HepG2 (cell line): Measurements from ENCODE around the gene HYAL1. TPM values are rescaled to one million over a fixed set of nuclear protein-coding genes. Genes with fewer than 3 reads are reported as not detected.

Experiments used
- BORCS8-MEF2B ChIP-seq: sonication (generic); formaldehyde crosslinking; IDR thresholded peaks from 2 replicates; pipeline ENCODE4 v1.8.0; 2022; ENCODE audit warnings: mild to moderate bottlenecking, missing genetic modification reagents
- HNRNPL ChIP-seq: fragments of 200-400 bp; formaldehyde crosslinking; IDR thresholded peaks from 2 replicates; pipeline ENCODE4 v1.6.1; 2017; ENCODE audit warnings: mild to moderate bottlenecking, low read depth, low read length
- MED13 ChIP-seq: sonication (generic); formaldehyde crosslinking; IDR thresholded peaks from 2 replicates; pipeline ENCODE4 v1.5.0; 2020; ENCODE audit warnings: missing genetic modification reagents
- MTA3 ChIP-seq: sonication (generic); formaldehyde crosslinking; IDR thresholded peaks from 2 replicates; pipeline ENCODE4 v1.4.0; 2020; ENCODE audit warnings: missing genetic modification reagents
- RBFOX2 ChIP-seq: fragments of 200-400 bp; formaldehyde crosslinking; IDR thresholded peaks from 2 replicates; pipeline ENCODE4 v1.6.1; 2017; ENCODE audit warnings: low read depth, mild to moderate bottlenecking, low read length
- ZEB1 ChIP-seq: IDR thresholded peaks from 2 replicates; pipeline ENCODE4 v1.6.1; 2012; ENCODE audit warnings: mild to moderate bottlenecking, low read depth, inconsistent platforms; ENCODE audit not compliant: insufficient replicate concordance
- ZFAT ChIP-seq: sonication (generic); formaldehyde crosslinking; conservative IDR thresholded peaks from 2 replicates; pipeline ENCODE4 v1.8.1; 2023; ENCODE audit warnings: missing genetic modification reagents, inconsistent platforms
- ZNF235 ChIP-seq: sonication (generic); formaldehyde crosslinking; IDR thresholded peaks from 2 replicates; pipeline ENCODE4 v1.8.1; 2023; ENCODE audit warnings: mild to moderate bottlenecking, missing genetic modification reagents, borderline replicate concordance
- ZNF672 ChIP-seq: sonication (generic); formaldehyde crosslinking; IDR thresholded peaks from 2 replicates; pipeline ENCODE4 v1.8.1; 2022; ENCODE audit warnings: missing genetic modification reagents
- ZNF776 ChIP-seq: sonication (generic); formaldehyde crosslinking; IDR thresholded peaks from 2 replicates; pipeline ENCODE4 v1.4.0; 2020; ENCODE audit warnings: mild to moderate bottlenecking, missing genetic modification reagents
- ZNF790 ChIP-seq: sonication (generic); formaldehyde crosslinking; IDR thresholded peaks from 2 replicates; pipeline ENCODE4 v1.8.0; 2022; ENCODE audit warnings: missing genetic modification reagents, mild to moderate bottlenecking, borderline replicate concordance
- ZNF891 ChIP-seq: sonication (generic); formaldehyde crosslinking; IDR thresholded peaks from 2 replicates; pipeline ENCODE4 v1.5.0; 2020; ENCODE audit warnings: mild to moderate bottlenecking, missing genetic modification reagents
- polyA plus RNA-seq, 8 experiments: library from polyadenylated mRNA; depleted of rRNA in 3 of 8; stranded (reverse) in 7 of 8; unstranded in 1 of 8; fragments of >200 nt; fragmentation: Illumina TruSeq in 4 of 8; extraction: Trizol in 4 of 8; gene quantifications; 2 replicates each; pipeline versions ENCODE4 v1.2.1 to v1.2.3, GENCODE V29; 2011 to 2016; ENCODE audit warnings: low read depth in 4 of 8, missing spikeins in 1 of 8, mixed read lengths in 1 of 8; ENCODE audit not compliant: insufficient read depth in 1 of 8
- total RNA-seq, 5 experiments: library from RNA; depleted of rRNA; stranded (reverse); fragments of >200 nt; fragmentation: Illumina TruSeq; extraction: Trizol; gene quantifications; 2 replicates each; pipeline ENCODE4 v1.2.3, GENCODE V29; 2016; ENCODE audit warnings: low read depth in 1 of 5
- TF ChIP-seq, protein P1 (sequence below): sonication (generic); formaldehyde crosslinking; IDR thresholded peaks from 2 replicates; pipeline ENCODE4 v1.8.1; 2022; ENCODE audit warnings: low read depth, mild to moderate bottlenecking, missing genetic modification reagents
- TF ChIP-seq, protein P2 (sequence below): sonication (generic); formaldehyde crosslinking; IDR thresholded peaks from 2 replicates; pipeline ENCODE4 v1.4.0; 2020; ENCODE audit warnings: low read depth, missing genetic modification reagents
- TF ChIP-seq, protein P3 (sequence below): sonication (generic); formaldehyde crosslinking; IDR thresholded peaks from 2 replicates; pipeline ENCODE4 v1.5.1; 2020; ENCODE audit warnings: mild to moderate bottlenecking, missing genetic modification reagents, borderline replicate concordance

HYAL1 gene
- total and polyA plus RNA-seq, 2 of the 13 experiments (the other 11 are each of a cell fraction or from before 2014, with no cell fraction given): 76.5 to 193 TPM

GRCh38 chr3:50299929-50300680, 3.3 kb downstream of the HYAL1 start (continued):
- TF ChIP-seq, protein P1, sequence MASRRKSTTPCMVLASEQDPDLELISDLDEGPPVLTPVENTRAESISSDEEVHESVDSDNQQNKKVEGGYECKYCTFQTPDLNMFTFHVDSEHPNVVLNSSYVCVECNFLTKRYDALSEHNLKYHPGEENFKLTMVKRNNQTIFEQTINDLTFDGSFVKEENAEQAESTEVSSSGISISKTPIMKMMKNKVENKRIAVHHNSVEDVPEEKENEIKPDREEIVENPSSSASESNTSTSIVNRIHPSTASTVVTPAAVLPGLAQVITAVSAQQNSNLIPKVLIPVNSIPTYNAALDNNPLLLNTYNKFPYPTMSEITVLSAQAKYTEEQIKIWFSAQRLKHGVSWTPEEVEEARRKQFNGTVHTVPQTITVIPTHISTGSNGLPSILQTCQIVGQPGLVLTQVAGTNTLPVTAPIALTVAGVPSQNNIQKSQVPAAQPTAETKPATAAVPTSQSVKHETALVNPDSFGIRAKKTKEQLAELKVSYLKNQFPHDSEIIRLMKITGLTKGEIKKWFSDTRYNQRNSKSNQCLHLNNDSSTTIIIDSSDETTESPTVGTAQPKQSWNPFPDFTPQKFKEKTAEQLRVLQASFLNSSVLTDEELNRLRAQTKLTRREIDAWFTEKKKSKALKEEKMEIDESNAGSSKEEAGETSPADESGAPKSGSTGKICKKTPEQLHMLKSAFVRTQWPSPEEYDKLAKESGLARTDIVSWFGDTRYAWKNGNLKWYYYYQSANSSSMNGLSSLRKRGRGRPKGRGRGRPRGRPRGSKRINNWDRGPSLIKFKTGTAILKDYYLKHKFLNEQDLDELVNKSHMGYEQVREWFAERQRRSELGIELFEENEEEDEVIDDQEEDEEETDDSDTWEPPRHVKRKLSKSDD (CRISPR knock-in tag): no peak
- no peak for TF ChIP-seq ZNF790 (CRISPR knock-in tag)
- no peak for TF ChIP-seq ZNF891 (CRISPR knock-in tag)
- no peak for TF ChIP-seq MTA3
- TF ChIP-seq ZFAT (CRISPR knock-in tag): no peak
- TF ChIP-seq, protein P2, sequence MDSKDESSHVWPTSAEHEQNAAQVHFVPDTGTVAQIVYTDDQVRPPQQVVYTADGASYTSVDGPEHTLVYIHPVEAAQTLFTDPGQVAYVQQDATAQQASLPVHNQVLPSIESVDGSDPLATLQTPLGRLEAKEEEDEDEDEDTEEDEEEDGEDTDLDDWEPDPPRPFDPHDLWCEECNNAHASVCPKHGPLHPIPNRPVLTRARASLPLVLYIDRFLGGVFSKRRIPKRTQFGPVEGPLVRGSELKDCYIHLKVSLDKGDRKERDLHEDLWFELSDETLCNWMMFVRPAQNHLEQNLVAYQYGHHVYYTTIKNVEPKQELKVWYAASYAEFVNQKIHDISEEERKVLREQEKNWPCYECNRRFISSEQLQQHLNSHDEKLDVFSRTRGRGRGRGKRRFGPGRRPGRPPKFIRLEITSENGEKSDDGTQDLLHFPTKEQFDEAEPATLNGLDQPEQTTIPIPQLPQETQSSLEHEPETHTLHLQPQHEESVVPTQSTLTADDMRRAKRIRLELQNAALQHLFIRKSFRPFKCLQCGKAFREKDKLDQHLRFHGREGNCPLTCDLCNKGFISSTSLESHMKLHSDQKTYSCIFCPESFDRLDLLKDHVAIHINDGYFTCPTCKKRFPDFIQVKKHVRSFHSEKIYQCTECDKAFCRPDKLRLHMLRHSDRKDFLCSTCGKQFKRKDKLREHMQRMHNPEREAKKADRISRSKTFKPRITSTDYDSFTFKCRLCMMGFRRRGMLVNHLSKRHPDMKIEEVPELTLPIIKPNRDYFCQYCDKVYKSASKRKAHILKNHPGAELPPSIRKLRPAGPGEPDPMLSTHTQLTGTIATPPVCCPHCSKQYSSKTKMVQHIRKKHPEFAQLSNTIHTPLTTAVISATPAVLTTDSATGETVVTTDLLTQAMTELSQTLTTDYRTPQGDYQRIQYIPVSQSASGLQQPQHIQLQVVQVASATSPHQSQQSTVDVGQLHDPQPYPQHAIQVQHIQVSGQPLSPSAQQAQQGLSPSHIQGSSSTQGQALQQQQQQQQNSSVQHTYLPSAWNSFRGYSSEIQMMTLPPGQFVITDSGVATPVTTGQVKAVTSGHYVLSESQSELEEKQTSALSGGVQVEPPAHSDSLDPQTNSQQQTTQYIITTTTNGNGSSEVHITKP (CRISPR knock-in tag): no peak
- TF ChIP-seq RBFOX2: peak; percentile 30; the same call in 1 of the 2 replicates
- TF ChIP-seq ZEB1: no peak
- TF ChIP-seq, protein P3, sequence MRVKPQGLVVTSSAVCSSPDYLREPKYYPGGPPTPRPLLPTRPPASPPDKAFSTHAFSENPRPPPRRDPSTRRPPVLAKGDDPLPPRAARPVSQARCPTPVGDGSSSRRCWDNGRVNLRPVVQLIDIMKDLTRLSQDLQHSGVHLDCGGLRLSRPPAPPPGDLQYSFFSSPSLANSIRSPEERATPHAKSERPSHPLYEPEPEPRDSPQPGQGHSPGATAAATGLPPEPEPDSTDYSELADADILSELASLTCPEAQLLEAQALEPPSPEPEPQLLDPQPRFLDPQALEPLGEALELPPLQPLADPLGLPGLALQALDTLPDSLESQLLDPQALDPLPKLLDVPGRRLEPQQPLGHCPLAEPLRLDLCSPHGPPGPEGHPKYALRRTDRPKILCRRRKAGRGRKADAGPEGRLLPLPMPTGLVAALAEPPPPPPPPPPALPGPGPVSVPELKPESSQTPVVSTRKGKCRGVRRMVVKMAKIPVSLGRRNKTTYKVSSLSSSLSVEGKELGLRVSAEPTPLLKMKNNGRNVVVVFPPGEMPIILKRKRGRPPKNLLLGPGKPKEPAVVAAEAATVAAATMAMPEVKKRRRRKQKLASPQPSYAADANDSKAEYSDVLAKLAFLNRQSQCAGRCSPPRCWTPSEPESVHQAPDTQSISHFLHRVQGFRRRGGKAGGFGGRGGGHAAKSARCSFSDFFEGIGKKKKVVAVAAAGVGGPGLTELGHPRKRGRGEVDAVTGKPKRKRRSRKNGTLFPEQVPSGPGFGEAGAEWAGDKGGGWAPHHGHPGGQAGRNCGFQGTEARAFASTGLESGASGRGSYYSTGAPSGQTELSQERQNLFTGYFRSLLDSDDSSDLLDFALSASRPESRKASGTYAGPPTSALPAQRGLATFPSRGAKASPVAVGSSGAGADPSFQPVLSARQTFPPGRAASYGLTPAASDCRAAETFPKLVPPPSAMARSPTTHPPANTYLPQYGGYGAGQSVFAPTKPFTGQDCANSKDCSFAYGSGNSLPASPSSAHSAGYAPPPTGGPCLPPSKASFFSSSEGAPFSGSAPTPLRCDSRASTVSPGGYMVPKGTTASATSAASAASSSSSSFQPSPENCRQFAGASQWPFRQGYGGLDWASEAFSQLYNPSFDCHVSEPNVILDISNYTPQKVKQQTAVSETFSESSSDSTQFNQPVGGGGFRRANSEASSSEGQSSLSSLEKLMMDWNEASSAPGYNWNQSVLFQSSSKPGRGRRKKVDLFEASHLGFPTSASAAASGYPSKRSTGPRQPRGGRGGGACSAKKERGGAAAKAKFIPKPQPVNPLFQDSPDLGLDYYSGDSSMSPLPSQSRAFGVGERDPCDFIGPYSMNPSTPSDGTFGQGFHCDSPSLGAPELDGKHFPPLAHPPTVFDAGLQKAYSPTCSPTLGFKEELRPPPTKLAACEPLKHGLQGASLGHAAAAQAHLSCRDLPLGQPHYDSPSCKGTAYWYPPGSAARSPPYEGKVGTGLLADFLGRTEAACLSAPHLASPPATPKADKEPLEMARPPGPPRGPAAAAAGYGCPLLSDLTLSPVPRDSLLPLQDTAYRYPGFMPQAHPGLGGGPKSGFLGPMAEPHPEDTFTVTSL: no peak
- no peak for TF ChIP-seq ZNF235 (CRISPR knock-in tag)
- no peak for TF ChIP-seq ZNF776 (CRISPR knock-in tag)
- TF ChIP-seq MED13: peak; percentile 12; the same call in 1 of the 2 replicates
- TF ChIP-seq HNRNPL: 0 out of 2 replicates have a peak, but pooled peaks have one; percentile 37
- no peak for TF ChIP-seq BORCS8-MEF2B
- TF ChIP-seq ZNF672: no peak
